Hepatocyte (in vitro differentiated cells): ENCODE data around the gene CAPN7. TPM values are rescaled to one million over a fixed set of nuclear protein-coding genes. Genes with fewer than 3 reads are reported as not detected.

Experiments
- DNase-seq: peaks from one replicate; pipeline ENCODE4 v3.0.0-alpha.2; 2016; ENCODE audit warnings: low spot score
- H2AFZ ChIP-seq: fragments of 200-600 bp; sonication (generic); 2 replicates; pipeline ENCODE4 v1.6.0; 2016; ENCODE audit warnings: antibody characterized with exemption, mild to moderate bottlenecking
- H3K27ac ChIP-seq: fragments of 200-600 bp; sonication (generic); 2 replicates; pipeline ENCODE4 v1.5.1; 2016; ENCODE audit warnings: mild to moderate bottlenecking
- H3K27me3 ChIP-seq: fragments of 200-600 bp; sonication (generic); 2 replicates; pipeline ENCODE4 v1.6.1; 2016
- H3K36me3 ChIP-seq: fragments of 200-600 bp; sonication (generic); replicated peaks from 2 replicates; pipeline ENCODE4 v1.5.1; 2016; ENCODE audit warnings: low read depth; ENCODE audit not compliant: insufficient read depth
- H3K4me1 ChIP-seq: fragments of 200-600 bp; sonication (generic); 2 replicates; pipeline ENCODE4 v1.5.1; 2016; ENCODE audit warnings: mild to moderate bottlenecking, moderate library complexity; ENCODE audit not compliant: insufficient read depth
- H3K4me2 ChIP-seq: fragments of 200-600 bp; sonication (generic); 2 replicates; pipeline ENCODE4 v1.6.0; 2016
- H3K4me3 ChIP-seq: fragments of 200-600 bp; sonication (generic); 2 replicates; pipeline ENCODE4 v1.5.1; 2016; ENCODE audit warnings: mild to moderate bottlenecking
- H3K79me2 ChIP-seq: fragments of 200-600 bp; sonication (generic); 2 replicates; pipeline ENCODE4 v1.6.0; 2017; ENCODE audit warnings: mild to moderate bottlenecking
- H3K9me2 ChIP-seq: fragments of 200-600 bp; sonication (generic); replicated peaks from 2 replicates; pipeline ENCODE4 v1.6.0; 2017; ENCODE audit warnings: mild to moderate bottlenecking; ENCODE audit not compliant: insufficient read depth
- H3K9me3 ChIP-seq: fragments of 200-600 bp; sonication (generic); 2 replicates; pipeline ENCODE4 v1.5.1; 2016; ENCODE audit warnings: low read depth, mild to moderate bottlenecking
- H4K20me1 ChIP-seq: fragments of 200-600 bp; sonication (generic); 2 replicates; pipeline ENCODE4 v1.6.0; 2016; ENCODE audit warnings: mild to moderate bottlenecking; ENCODE audit not compliant: insufficient read depth, poor library complexity, severe bottlenecking
- EZH2 ChIP-seq: fragments of 200-600 bp; sonication (generic); IDR thresholded peaks from 2 replicates; pipeline ENCODE4 v1.6.1; 2016; ENCODE audit warnings: antibody characterized with exemption, mild to moderate bottlenecking, borderline replicate concordance
- EZH2phosphoT487 ChIP-seq: fragments of 200-600 bp; sonication (generic); IDR thresholded peaks from one replicate; pipeline ENCODE4 v1.6.1; 2018; ENCODE audit warnings: antibody characterized with exemption, mild to moderate bottlenecking, low read depth, moderate library complexity; ENCODE audit not compliant: unreplicated experiment, severe bottlenecking
- WGBS: methylation state at CpG from one replicate; pipeline ENCODE4 v1.1.6; 2016; ENCODE audit warnings: low lambda C conversion rate; ENCODE audit errors: missing lambda C conversion rate; 5-methylcytosine and 5-hydroxymethylcytosine counted together
- polyA plus RNA-seq: library from polyadenylated mRNA; unstranded; fragments of >200 nt; fragmentation: Nextera tagmentation; extraction: Ambion mirVana; gene quantifications from 2 replicates; pipeline ENCODE4 v1.2.1, GENCODE V29; 2016
- total RNA-seq: library from RNA; depleted of rRNA; stranded (reverse); fragments of >200 nt; gene quantifications from 2 replicates; pipeline ENCODE4 v1.2.3, GENCODE V29; 2014
- TF ChIP-seq, protein P1 (sequence below): fragments of 200-600 bp; sonication (generic); IDR thresholded peaks from 2 replicates; pipeline ENCODE4 v1.5.1; 2016; ENCODE audit warnings: antibody characterized with exemption, mild to moderate bottlenecking; ENCODE audit not compliant: poor library complexity

CAPN7 gene
- total and polyA plus RNA-seq, 2 experiments from 2014 or later: 21.6 to 60.3 TPM

DNA sequence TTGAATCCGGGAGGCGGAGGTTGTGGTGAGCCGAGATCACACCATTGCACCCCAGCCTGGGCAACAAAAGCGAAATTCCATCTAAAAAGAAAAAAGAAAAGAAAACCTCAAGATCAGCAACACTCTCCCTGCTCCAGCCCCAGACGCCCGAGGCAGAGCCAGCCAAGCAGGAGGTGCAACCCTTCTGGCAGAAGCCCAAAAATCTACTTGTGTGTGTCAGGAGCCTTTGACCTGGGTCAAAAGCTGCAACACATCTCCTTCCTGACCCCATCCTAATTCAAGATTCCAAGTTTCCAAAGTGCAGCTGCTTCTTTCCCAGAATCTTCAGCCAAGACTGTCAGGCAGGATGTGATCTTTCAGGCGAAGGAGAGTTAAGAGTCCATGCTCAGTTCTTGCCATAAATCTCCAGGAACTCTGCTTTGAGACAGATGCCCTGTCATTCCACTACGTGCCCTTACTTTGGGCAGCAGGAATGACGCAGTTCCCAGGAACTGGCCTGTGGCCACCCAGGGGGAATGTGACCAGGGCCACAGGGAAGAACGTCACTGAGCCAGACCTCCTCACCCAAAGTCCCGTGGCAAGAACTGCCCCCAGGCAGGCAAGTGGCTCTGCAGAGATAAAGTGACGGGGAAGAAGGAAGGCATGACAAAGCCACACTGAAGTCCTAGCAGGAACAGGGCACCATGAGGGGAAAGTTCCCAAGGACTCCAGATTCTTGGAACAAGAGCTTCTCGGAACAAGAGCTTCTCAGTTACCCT, 86.9 kb downstream of the CAPN7 start:
- H3K9me2 ChIP-seq: no peaks in the 10 kb centered on the region
- H3K36me3 ChIP-seq: no peaks in the 10 kb centered on the region
- no peak overlapping the region for H2AFZ ChIP-seq
- WGBS: 78% methylated on average over 11 of the region's 13 CpGs
- no peaks in the 10 kb centered on the region for H3K27me3 ChIP-seq
- no peaks in the 10 kb centered on the region for H3K4me1 ChIP-seq
- H3K4me3 ChIP-seq: no peak overlapping the region
- H3K79me2 ChIP-seq: peaks cover 22% of the 10 kb centered on the region
- H3K9me3 ChIP-seq: no peaks in the 10 kb centered on the region
- TF ChIP-seq EZH2phosphoT487: no peak
- TF ChIP-seq, protein P1, sequence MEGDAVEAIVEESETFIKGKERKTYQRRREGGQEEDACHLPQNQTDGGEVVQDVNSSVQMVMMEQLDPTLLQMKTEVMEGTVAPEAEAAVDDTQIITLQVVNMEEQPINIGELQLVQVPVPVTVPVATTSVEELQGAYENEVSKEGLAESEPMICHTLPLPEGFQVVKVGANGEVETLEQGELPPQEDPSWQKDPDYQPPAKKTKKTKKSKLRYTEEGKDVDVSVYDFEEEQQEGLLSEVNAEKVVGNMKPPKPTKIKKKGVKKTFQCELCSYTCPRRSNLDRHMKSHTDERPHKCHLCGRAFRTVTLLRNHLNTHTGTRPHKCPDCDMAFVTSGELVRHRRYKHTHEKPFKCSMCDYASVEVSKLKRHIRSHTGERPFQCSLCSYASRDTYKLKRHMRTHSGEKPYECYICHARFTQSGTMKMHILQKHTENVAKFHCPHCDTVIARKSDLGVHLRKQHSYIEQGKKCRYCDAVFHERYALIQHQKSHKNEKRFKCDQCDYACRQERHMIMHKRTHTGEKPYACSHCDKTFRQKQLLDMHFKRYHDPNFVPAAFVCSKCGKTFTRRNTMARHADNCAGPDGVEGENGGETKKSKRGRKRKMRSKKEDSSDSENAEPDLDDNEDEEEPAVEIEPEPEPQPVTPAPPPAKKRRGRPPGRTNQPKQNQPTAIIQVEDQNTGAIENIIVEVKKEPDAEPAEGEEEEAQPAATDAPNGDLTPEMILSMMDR: no peak
- no peak for TF ChIP-seq EZH2
- no peak for DNase-seq
- H3K27ac ChIP-seq: no peak overlapping the region
- no peaks in the 10 kb centered on the region for H4K20me1 ChIP-seq
- H3K4me2 ChIP-seq: no peak overlapping the region

DNA sequence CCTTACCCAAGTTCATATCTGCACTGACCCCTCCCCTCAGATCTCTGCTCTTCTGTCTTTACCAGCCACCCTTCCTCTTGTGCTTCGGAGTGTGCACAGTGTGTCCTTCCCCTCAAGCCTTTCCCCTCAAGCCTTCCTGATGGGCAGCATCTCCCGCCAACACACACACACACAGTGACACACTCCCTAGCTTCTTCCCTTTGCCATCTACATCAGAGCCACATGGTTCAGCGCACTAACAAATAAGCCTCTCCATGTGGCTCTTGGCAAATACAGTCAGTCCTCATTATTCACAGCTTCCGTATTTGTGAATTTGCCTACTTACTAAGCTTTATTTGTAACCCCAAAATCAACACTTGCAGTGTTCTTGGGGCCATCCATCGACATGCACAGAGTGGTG, 88.9 kb downstream of the CAPN7 start:
- Histone ChIP-seq H3K9me3 (no peaks in the 10 kb centered on the region), H3K4me3 (no peak overlapping the region), H4K20me1 (no peaks in the 10 kb centered on the region), H3K79me2 (peaks cover 14% of the 10 kb centered on the region), H3K4me2 (no peak overlapping the region), H3K9me2 (no peaks in the 10 kb centered on the region), H3K4me1 (no peaks in the 10 kb centered on the region), H3K27me3 (no peaks in the 10 kb centered on the region), H3K36me3 (no peaks in the 10 kb centered on the region), H3K27ac (no peak overlapping the region), H2AFZ (no peak overlapping the region)
- DNase-seq: no peak
- 97% methylated on average over 5 of the region's 5 CpGs for WGBS
- TF ChIP-seq EZH2phosphoT487 (no peak), EZH2 (no peak)
- TF ChIP-seq, protein P1: no peak

DNA sequence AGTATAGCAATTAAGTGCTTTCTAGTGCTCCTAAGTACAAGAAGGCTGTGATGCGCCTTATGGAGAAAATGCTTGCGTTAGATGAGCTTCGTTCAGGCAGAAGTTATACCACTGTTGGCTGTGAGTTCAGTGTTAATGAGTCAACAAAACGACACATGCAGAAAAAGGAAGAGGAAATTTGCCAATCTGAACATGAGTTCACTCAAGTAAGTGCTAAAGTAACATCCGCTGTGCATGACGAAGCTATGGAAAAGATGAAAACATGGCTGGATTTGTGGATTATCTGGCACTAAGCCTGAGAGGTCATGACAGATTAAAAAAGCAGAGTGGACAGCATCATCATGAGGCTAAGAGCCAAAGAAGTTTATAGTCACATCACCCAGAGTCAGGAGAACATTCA, 89.5 kb downstream of the CAPN7 start:
- TF ChIP-seq EZH2 (no peak), EZH2phosphoT487 (no peak)
- TF ChIP-seq, protein P1: no peak
- H3K4me2 ChIP-seq: no peak overlapping the region
- H3K27me3 ChIP-seq: no peaks in the 10 kb centered on the region
- no peak for DNase-seq
- WGBS: 92% methylated on average over 6 of the region's 6 CpGs
- H3K9me3 ChIP-seq: no peaks in the 10 kb centered on the region
- H3K4me1 ChIP-seq: no peaks in the 10 kb centered on the region
- H3K4me3 ChIP-seq: no peak overlapping the region
- H2AFZ ChIP-seq: no peak overlapping the region
- H3K79me2 ChIP-seq: peaks cover 12% of the 10 kb centered on the region
- no peaks in the 10 kb centered on the region for H4K20me1 ChIP-seq
- no peaks in the 10 kb centered on the region for H3K36me3 ChIP-seq
- no peak overlapping the region for H3K27ac ChIP-seq
- H3K9me2 ChIP-seq: no peaks in the 10 kb centered on the region
